K562 (cell line): ENCODE measurements around the gene NBEAL2. TPM values are rescaled to one million over a fixed set of nuclear protein-coding genes. Genes with fewer than 3 reads are reported as not detected.
A peak's percentile ranks its signal among the peaks of the same experiment; 100 is the strongest.

Experiments
- ARID1B ChIP-seq: fragments of 450-650 bp; IDR thresholded peaks from 2 replicates; pipeline ENCODE4 v1.6.1; 2016; ENCODE audit warnings: antibody characterized with exemption, mild to moderate bottlenecking, inconsistent platforms
- CCNT2 ChIP-seq: IDR thresholded peaks from 2 replicates; pipeline ENCODE4 v1.6.1; 2011; ENCODE audit warnings: borderline replicate concordance, low read depth, mild to moderate bottlenecking, moderate library complexity, mixed read lengths, low read length; ENCODE audit not compliant: insufficient read length; ENCODE audit errors: extremely low read depth
- CHD4 ChIP-seq: fragments of 200-600 bp; sonication (generic); IDR thresholded peaks from 3 replicates; pipeline ENCODE4 v1.6.1; 2012; ENCODE audit warnings: low read depth, mild to moderate bottlenecking, mixed read lengths, low read length, inconsistent platforms; ENCODE audit not compliant: insufficient read depth, insufficient replicate concordance, poor library complexity, severe bottlenecking
- CSDE1 ChIP-seq, 2 experiments: fragments of 450-650 bp; IDR thresholded peaks; 2 replicates each; pipeline ENCODE4 v1.6.1; 2016; ENCODE audit warnings: mild to moderate bottlenecking in 1 of 2
- DACH1 ChIP-seq: fragments of 450-650 bp; IDR thresholded peaks from 2 replicates; pipeline ENCODE4 v1.6.1; 2018; ENCODE audit not compliant: partially characterized antibody
- EGR1 ChIP-seq: fragments of 450-650 bp; conservative IDR thresholded peaks from 2 replicates; pipeline ENCODE4 v1.6.1; 2017; ENCODE audit warnings: mild to moderate bottlenecking
- FOXJ3 ChIP-seq: sonication (generic); formaldehyde crosslinking; IDR thresholded peaks from 2 replicates; pipeline ENCODE4 v1.4.0; 2020; ENCODE audit warnings: mild to moderate bottlenecking, missing genetic modification reagents
- MAFG ChIP-seq: fragments of 450-650 bp; conservative IDR thresholded peaks from 2 replicates; pipeline ENCODE4 v1.6.1; 2016; ENCODE audit warnings: missing genetic modification characterization, missing compliant biosample characterization
- NBN ChIP-seq: fragments of 450-650 bp; IDR thresholded peaks from 2 replicates; pipeline ENCODE4 v1.6.1; 2016; ENCODE audit warnings: low read depth, mild to moderate bottlenecking
- NFRKB ChIP-seq: fragments of 450-650 bp; IDR thresholded peaks from 2 replicates; pipeline ENCODE4 v1.6.1; 2016; ENCODE audit warnings: low read depth
- NUFIP1 ChIP-seq: fragments of 450-650 bp; IDR thresholded peaks from 2 replicates; pipeline ENCODE4 v1.6.1; 2018; ENCODE audit not compliant: partially characterized antibody
- PRMT5 ChIP-seq: sonication (generic); formaldehyde crosslinking; IDR thresholded peaks from 2 replicates; pipeline ENCODE4 v1.5.0; 2020; ENCODE audit warnings: missing genetic modification reagents
- SNIP1 ChIP-seq: fragments of 450-650 bp; IDR thresholded peaks from 2 replicates; pipeline ENCODE4 v1.7.1; 2017; ENCODE audit warnings: low read depth, mild to moderate bottlenecking
- SNRNP70 ChIP-seq: fragments of 200-400 bp; formaldehyde crosslinking; optimal IDR thresholded peaks from 2 replicates; pipeline ENCODE3; 2017; ENCODE audit warnings: low read depth, low read length
- TAL1 ChIP-seq: fragments of 450-650 bp; IDR thresholded peaks from 2 replicates; pipeline ENCODE4 v1.6.1; 2016; ENCODE audit warnings: mild to moderate bottlenecking
- TBL1XR1 ChIP-seq, 2 experiments: IDR thresholded peaks; 2 replicates each; pipeline ENCODE4 v1.6.1; 2012; ENCODE audit warnings: improper control_type of control experiment in 2 of 2, low read length in 2 of 2, mild to moderate bottlenecking in 1 of 2
- TSC22D4 ChIP-seq: fragments of 450-650 bp; IDR thresholded peaks from 2 replicates; pipeline ENCODE4 v1.6.1; 2016; ENCODE audit warnings: missing genetic modification characterization, missing biosample characterization, control low read depth
- WHSC1 ChIP-seq: IDR thresholded peaks from one replicate; pipeline ENCODE4 v1.6.1; 2012; ENCODE audit warnings: low read length, control low read depth, inconsistent platforms
- ZNF217 ChIP-seq: sonication (generic); formaldehyde crosslinking; IDR thresholded peaks from 2 replicates; pipeline ENCODE4 v1.8.0; 2022; ENCODE audit warnings: mild to moderate bottlenecking, missing genetic modification reagents
- ZNF23 ChIP-seq: fragments of 250-450 bp; sonication (Bioruptor Pico); IDR thresholded peaks from 2 replicates; pipeline ENCODE4 v1.4.0; 2020; ENCODE audit warnings: mild to moderate bottlenecking
- ZNF507 ChIP-seq: conservative IDR thresholded peaks from 2 replicates; pipeline ENCODE4 v1.6.1; 2017; ENCODE audit warnings: missing genetic modification characterization, missing compliant biosample characterization
- polyA plus RNA-seq, 8 experiments: library from polyadenylated mRNA; depleted of rRNA in 4 of 8; stranded (reverse) in 5 of 8; unstranded in 3 of 8; fragments of >200 nt; fragmentation: Nextera tagmentation in 2 of 8; fragmentation: Illumina TruSeq in 1 of 8; extraction: Ambion mirVana in 2 of 8; extraction: Trizol in 1 of 8; gene quantifications; 2 replicates each; pipeline versions ENCODE4 v1.2.1 to v1.2.3, GENCODE V29; 2011 to 2014; ENCODE audit warnings: inconsistent platforms in 1 of 8, missing spikeins in 1 of 8
- total RNA-seq, 7 experiments: library from RNA; depleted of rRNA in 6 of 7; stranded (reverse); fragments of >200 nt in 6 of 7; fragmentation: Illumina TruSeq in 2 of 7; extraction: Trizol in 2 of 7; gene quantifications; 2 replicates each; pipeline versions ENCODE4 v1.2.1 to v1.2.3, GENCODE V29; 2011 to 2021; ENCODE audit warnings: low replicate concordance in 1 of 7
- TF ChIP-seq, protein P1 (sequence below): fragments of 450-650 bp; IDR thresholded peaks from 2 replicates; pipeline ENCODE4 v1.7.0; 2016; ENCODE audit warnings: borderline replicate concordance
- TF ChIP-seq, protein P2 (sequence below), 2 experiments: fragments of 450-650 bp; IDR thresholded peaks; 2 replicates each; pipeline ENCODE4 v1.6.1; 2016
- TF ChIP-seq, protein P3 (sequence below), 2 experiments: IDR thresholded peaks; 2 replicates each; pipeline ENCODE4 v1.6.1; 2012; ENCODE audit warnings: improper control_type of control experiment in 2 of 2, low read depth in 2 of 2, low read length in 2 of 2, borderline replicate concordance in 1 of 2

Gene NBEAL2
- total and polyA plus RNA-seq, 9 of the 15 experiments (the other 6 are each of a cell fraction or from before 2014, with no cell fraction given) = 0.06 to 114 (median 29.6) TPM

DNA sequence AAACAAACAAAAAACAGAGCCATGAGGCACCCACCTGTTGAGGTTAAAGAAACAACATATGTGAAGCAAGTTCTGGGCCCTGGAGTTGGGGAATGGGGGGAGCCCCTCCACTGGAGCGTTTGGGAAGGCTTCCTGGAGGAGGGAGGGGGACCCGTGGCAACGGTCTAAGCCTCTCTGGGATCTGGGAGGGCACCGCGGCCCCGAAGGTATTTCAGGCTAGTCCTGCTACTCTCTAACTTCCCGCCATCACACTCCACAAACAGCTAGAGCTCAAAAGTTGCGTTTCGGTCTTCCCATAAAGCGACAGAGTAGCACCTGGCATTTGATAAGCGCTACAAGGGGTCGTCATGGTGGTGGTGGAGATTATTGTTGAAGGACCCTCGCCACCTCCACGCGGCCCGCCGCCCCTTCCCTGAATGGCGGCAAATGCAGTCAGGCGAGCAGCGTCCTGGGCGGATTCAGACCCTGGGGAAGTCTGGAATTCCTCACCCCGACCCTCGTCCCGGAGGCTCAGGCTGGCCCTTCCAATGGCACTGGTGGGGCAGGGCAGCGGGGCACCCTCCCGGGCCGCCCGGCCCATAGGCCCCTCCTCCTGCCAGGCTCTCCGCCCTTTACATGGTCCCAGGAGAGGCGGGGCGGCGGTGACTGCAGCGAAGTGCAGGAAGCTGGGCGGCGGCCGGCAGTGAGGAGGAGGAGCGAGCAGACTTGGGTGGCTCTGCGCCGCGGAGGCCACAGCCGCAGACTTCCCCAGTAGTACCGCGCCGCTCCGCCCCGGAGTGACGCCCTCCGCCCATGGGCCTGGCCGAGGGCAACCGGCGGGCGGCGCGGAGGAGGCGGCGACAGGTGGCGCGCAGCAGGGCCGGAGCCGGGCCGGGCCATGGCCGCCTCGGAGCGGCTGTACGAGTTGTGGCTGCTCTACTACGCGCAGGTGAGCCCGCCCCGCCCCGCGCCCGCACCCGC, at the start of gene NBEAL2 (continued):
- no peak for TF ChIP-seq ZNF217
- TF ChIP-seq NUFIP1 = no peak
- TF ChIP-seq PRMT5 (CRISPR knock-in tag) = no peak
- TF ChIP-seq ZNF23 (CRISPR knock-in tag) = 0 out of 2 replicates have a peak, but pooled peaks have one; percentile 7
- TF ChIP-seq, protein P1, sequence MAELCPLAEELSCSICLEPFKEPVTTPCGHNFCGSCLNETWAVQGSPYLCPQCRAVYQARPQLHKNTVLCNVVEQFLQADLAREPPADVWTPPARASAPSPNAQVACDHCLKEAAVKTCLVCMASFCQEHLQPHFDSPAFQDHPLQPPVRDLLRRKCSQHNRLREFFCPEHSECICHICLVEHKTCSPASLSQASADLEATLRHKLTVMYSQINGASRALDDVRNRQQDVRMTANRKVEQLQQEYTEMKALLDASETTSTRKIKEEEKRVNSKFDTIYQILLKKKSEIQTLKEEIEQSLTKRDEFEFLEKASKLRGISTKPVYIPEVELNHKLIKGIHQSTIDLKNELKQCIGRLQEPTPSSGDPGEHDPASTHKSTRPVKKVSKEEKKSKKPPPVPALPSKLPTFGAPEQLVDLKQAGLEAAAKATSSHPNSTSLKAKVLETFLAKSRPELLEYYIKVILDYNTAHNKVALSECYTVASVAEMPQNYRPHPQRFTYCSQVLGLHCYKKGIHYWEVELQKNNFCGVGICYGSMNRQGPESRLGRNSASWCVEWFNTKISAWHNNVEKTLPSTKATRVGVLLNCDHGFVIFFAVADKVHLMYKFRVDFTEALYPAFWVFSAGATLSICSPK = no peak
- TF ChIP-seq SNRNP70 = no peak
- no peak for TF ChIP-seq ZNF507 (tag)
- TF ChIP-seq SNIP1 = no peak
- TF ChIP-seq CCNT2 = peak; percentile 88
- no peak for TF ChIP-seq CSDE1 (IDR thresholded peaks at IDR 0.05)
- peak; percentile 21; the same call in 1 of the 2 replicates for TF ChIP-seq NBN
- TF ChIP-seq, protein P2, sequence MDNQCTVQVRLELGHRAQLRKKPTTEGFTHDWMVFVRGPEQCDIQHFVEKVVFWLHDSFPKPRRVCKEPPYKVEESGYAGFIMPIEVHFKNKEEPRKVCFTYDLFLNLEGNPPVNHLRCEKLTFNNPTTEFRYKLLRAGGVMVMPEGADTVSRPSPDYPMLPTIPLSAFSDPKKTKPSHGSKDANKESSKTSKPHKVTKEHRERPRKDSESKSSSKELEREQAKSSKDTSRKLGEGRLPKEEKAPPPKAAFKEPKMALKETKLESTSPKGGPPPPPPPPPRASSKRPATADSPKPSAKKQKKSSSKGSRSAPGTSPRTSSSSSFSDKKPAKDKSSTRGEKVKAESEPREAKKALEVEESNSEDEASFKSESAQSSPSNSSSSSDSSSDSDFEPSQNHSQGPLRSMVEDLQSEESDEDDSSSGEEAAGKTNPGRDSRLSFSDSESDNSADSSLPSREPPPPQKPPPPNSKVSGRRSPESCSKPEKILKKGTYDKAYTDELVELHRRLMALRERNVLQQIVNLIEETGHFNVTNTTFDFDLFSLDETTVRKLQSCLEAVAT (IDR thresholded peaks at IDR 0.05) = 0 out of 4 replicates have a peak, but pooled peaks have one; percentile 14 to 27
- TF ChIP-seq EGR1 = no peak; the same call in 1 of the 2 replicates
- TF ChIP-seq NFRKB = peak; percentile 83; the same call in 1 of the 2 replicates
- TF ChIP-seq, protein P3, sequence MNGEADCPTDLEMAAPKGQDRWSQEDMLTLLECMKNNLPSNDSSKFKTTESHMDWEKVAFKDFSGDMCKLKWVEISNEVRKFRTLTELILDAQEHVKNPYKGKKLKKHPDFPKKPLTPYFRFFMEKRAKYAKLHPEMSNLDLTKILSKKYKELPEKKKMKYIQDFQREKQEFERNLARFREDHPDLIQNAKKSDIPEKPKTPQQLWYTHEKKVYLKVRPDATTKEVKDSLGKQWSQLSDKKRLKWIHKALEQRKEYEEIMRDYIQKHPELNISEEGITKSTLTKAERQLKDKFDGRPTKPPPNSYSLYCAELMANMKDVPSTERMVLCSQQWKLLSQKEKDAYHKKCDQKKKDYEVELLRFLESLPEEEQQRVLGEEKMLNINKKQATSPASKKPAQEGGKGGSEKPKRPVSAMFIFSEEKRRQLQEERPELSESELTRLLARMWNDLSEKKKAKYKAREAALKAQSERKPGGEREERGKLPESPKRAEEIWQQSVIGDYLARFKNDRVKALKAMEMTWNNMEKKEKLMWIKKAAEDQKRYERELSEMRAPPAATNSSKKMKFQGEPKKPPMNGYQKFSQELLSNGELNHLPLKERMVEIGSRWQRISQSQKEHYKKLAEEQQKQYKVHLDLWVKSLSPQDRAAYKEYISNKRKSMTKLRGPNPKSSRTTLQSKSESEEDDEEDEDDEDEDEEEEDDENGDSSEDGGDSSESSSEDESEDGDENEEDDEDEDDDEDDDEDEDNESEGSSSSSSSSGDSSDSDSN (IDR thresholded peaks at IDR 0.05; ENCODE audit: borderline replicate concordance in 1 of 2, low read depth in 2 of 2, low read length in 2 of 2) = peak; percentile 86; a peak in 2 of 4 replicates
- TF ChIP-seq CHD4 = peak; percentile 49
- TF ChIP-seq TAL1 = no peak
- TF ChIP-seq DACH1 = no peak
- TF ChIP-seq TBL1XR1 (IDR thresholded peaks at IDR 0.05; ENCODE audit: low read length in 2 of 2) = no peak
- TF ChIP-seq MAFG (tag) = no peak
- TF ChIP-seq ARID1B = peak; percentile 45; the same call in 1 of the 2 replicates
- no peak for TF ChIP-seq WHSC1
- no peak for TF ChIP-seq FOXJ3 (CRISPR knock-in tag)
- no peak for TF ChIP-seq TSC22D4 (tag)
